RKO (cell line): Measurements from ENCODE around the gene COL15A1.

Experiments
- DNase-seq: peaks from one replicate; pipeline ENCODE4 v3.0.0-alpha.2; 2016; ENCODE audit warnings: low spot score

The COL15A1 gene

GRCh38 chr9:98944734-98945074, 997 bp downstream of the COL15A1 start:
- DNase-seq: no peak

- no peak for DNase-seq
These were observed 5.9 kb downstream of the COL15A1 start for GRCh38 chr9:98949565-98949964.

GRCh38 chr9:98950262-98950661, 6.6 kb downstream of the COL15A1 start:
- no peak for DNase-seq

- DNase-seq: no peak
These were observed 8.3 kb downstream of the COL15A1 start for GRCh38 chr9:98951967-98952366.

- DNase-seq: no peak
These were observed 10.0 kb downstream of the COL15A1 start for GRCh38 chr9:98953581-98954243.

GRCh38 chr9:98954244-98954610, 10.5 kb downstream of the COL15A1 start:
- DNase-seq: no peak

GRCh38 chr9:98955259-98955658, 11.6 kb downstream of the COL15A1 start:
- DNase-seq: no peak

- DNase-seq: no peak
These were observed 14.1 kb downstream of the COL15A1 start for GRCh38 chr9:98957826-98958225.

- DNase-seq: no peak
These were observed 14.7 kb downstream of the COL15A1 start for GRCh38 chr9:98958271-98958984.

- no peak for DNase-seq
These were observed 16.7 kb downstream of the COL15A1 start for GRCh38 chr9:98960409-98960808.

GRCh38 chr9:98961513-98962180, 17.9 kb downstream of the COL15A1 start:
- no peak for DNase-seq

GRCh38 chr9:98962181-98962560, 18.5 kb downstream of the COL15A1 start:
- DNase-seq: no peak

GRCh38 chr9:98962861-98963260, 19.2 kb downstream of the COL15A1 start:
- DNase-seq: no peak

GRCh38 chr9:98964201-98964600, 20.5 kb downstream of the COL15A1 start:
- no peak for DNase-seq

GRCh38 chr9:98964911-98965336, 21.2 kb downstream of the COL15A1 start:
- DNase-seq: no peak

GRCh38 chr9:98966676-98967075, 23.0 kb downstream of the COL15A1 start:
- no peak for DNase-seq

- DNase-seq: no peak
These were observed 23.6 kb downstream of the COL15A1 start for GRCh38 chr9:98967257-98967656.

- DNase-seq: no peak
These were observed 24.0 kb downstream of the COL15A1 start for GRCh38 chr9:98967680-98968079.

GRCh38 chr9:98968601-98969337, 25.1 kb downstream of the COL15A1 start:
- DNase-seq: no peak

GRCh38 chr9:98970532-98971041, 26.9 kb downstream of the COL15A1 start:
- DNase-seq: peak; percentile 21

- DNase-seq: peak; percentile 26
These were observed 27.6 kb downstream of the COL15A1 start for GRCh38 chr9:98971168-98971914.

GRCh38 chr9:98971915-98972223, 28.2 kb downstream of the COL15A1 start:
- DNase-seq: no peak
